Activated T-cell treated with anti-CD3 and anti-CD28 coated beads, Interleukin-2, amount 50 U/mL, for 4 hours (primary cell): ENCODE data around the gene KHK. TPM values are rescaled to one million over a fixed set of nuclear protein-coding genes. Genes with fewer than 3 reads are reported as not detected.
A peak's percentile ranks its signal among the peaks of the same experiment; 100 is the strongest.

Experiments
- ATAC-seq, 2 donors: fragments of 200-7000 bp; cut with Tn5 transposase; one replicate each; pipeline ENCODE4 v1.10.0; 2021
- DNase-seq: peaks from one replicate; pipeline ENCODE4 v3.0.0-alpha.2; 2020
- H3K27me3 Mint-ChIP-seq: one replicate; pipeline ENCODE4 v1.8.0; 2021; ENCODE audit warnings: low read depth, mixed read lengths
- H3K36me3 Mint-ChIP-seq: one replicate; pipeline ENCODE4 v1.8.0; 2022; ENCODE audit warnings: mixed read lengths; ENCODE audit not compliant: insufficient read depth
- H3K4me1 Mint-ChIP-seq: one replicate; pipeline ENCODE4 v1.8.0; 2021; ENCODE audit warnings: low read depth, mixed read lengths
- H3K4me3 Mint-ChIP-seq: one replicate; pipeline ENCODE4 v1.8.0; 2021; ENCODE audit warnings: mild to moderate bottlenecking, moderate library complexity, mixed read lengths
- H3K9me3 Mint-ChIP-seq: one replicate; pipeline ENCODE4 v1.8.0; 2021; ENCODE audit warnings: mixed read lengths
- total RNA-seq, 3 donors: library from RNA; stranded (reverse); gene quantifications; one replicate each; pipeline ENCODE4 v1.2.1, GENCODE V29; 2021

The KHK gene
- total RNA-seq, 3 donors from 2014 or later = 5.2 to 10.7 (median 5.5) TPM

- Mint-ChIP-seq H3K9me3 (no peaks in the 10 kb centered on the region), H3K36me3 (peaks cover 15% of the 10 kb centered on the region), H3K4me1 (peaks cover 21% of the 10 kb centered on the region), H3K27me3 (no peaks in the 10 kb centered on the region), H3K4me3 (no peak overlapping the region)
- no peak for ATAC-seq
- DNase-seq = no peak
Measured at GRCh38 chr2:27130396-27130795, 43.8 kb downstream of the KHK start.

- Mint-ChIP-seq H3K36me3 (peaks cover 15% of the 10 kb centered on the region), H3K27me3 (no peaks in the 10 kb centered on the region), H3K4me1 (peaks cover 21% of the 10 kb centered on the region), H3K4me3 (peak overlapping the region; percentile 42), H3K9me3 (no peaks in the 10 kb centered on the region)
- ATAC-seq (no peak), DNase-seq (no peak)
Measured at GRCh38 chr2:27131429-27131828, 44.9 kb downstream of the KHK start.

GRCh38 chr2:27133195-27133875 is 46.8 kb downstream of the KHK start:
- Mint-ChIP-seq H3K36me3 (peaks cover 15% of the 10 kb centered on the region), H3K4me1 (peaks cover 21% of the 10 kb centered on the region), H3K9me3 (no peaks in the 10 kb centered on the region), H3K27me3 (no peaks in the 10 kb centered on the region), H3K4me3 (peak overlapping the region; percentile 91)
- DNase-seq (no peak), ATAC-seq (peak; percentile 20 to 32)

DNA sequence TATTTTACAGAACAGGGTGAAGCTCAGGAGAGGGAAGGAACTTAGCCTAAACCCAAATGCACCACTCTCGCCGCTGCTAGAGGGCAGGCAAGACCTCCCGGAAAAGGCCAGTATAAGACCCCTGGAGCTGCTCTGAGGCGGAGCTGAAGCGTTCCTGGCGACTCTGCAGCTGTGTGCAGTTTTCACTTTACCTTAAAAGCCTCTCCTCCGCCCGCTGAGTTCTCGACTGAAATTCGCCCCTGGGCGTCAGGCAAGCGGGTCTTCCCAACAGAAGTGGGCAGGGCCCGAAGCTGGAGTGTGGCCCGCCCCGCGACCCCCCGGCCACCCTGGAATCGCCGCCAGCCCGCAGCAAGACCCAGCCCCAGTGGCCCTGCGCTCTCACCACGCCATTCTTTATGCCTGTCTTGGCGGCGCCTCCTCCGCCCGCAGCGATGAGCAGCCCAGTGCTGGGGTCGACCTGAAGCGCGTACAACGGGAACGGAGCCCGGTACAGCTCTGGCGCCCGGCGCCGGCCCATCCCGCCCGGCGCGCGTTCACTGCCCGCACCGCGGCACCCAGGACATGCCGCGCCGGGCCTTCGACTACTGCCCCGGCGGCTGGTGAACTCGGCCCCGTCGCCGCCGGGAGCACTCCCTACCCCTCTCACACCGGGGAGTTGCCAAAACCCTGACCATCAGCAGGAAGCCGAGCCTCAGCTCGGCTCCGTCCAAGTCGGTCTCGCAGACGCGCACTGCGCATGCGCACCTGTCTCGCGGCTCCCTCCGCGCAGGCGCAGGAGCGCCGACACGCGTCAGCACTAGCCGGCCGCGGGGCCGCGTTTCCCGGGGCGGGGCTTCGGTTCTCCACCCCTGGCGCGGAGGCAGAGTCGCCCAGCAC is 47.6 kb downstream of the KHK start, which contains the start of gene PREB:
Gene PREB (minus strand): TSS at position 732 of the 876 bp plus-strand sequence. CDS start 215 bp downstream, at position 517.
- no peaks in the 10 kb centered on the region for H3K27me3 Mint-ChIP-seq
- ATAC-seq = peak; percentile 92 to 95
- H3K9me3 Mint-ChIP-seq = no peaks in the 10 kb centered on the region
- peak within 1 kb of the TSS; percentile 91 for H3K4me3 Mint-ChIP-seq
- H3K4me1 Mint-ChIP-seq = peaks cover 21% of the 10 kb centered on the region
- peaks cover 15% of the 10 kb centered on the region for H3K36me3 Mint-ChIP-seq
- peak; percentile 99 for DNase-seq

DNA sequence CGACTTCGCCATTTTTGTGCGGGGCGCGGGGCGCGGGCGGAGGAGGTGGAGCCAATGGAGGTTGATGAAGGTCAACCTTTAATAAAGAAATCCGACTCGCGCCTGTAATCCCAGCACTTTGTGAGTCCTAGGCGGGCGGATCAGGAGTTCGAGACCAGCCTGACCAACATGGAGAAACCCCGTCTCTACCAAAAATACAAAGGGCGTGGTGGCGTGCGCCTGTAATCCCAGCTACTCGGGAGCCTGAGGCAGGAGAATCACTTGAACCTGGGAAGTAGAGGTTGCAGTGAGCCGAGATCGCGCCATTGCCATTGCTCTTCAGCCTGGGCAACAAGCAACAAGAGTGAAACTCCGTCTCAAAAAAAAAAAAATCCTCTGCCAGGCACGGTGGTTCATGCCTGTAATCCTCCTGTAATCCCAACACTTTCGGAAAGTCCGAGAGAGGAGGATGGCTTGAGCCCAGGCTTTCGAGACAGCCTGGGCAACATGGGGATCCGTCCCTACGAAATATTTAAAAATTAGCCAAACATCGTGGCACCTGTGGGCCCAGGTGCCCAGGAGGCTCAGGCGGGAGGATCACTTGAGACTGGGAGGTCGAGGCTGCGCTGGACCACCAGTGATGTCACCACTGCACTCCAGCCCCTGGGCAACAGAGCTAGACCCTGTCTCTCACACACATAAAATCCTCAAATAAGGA is 48.4 kb downstream of the KHK start:
- Mint-ChIP-seq H3K4me3 (peak overlapping the region; percentile 91), H3K9me3 (no peaks in the 10 kb centered on the region), H3K36me3 (peaks cover 12% of the 10 kb centered on the region), H3K4me1 (peaks cover 21% of the 10 kb centered on the region), H3K27me3 (no peaks in the 10 kb centered on the region)
- ATAC-seq (no peak), DNase-seq (no peak)

DNA sequence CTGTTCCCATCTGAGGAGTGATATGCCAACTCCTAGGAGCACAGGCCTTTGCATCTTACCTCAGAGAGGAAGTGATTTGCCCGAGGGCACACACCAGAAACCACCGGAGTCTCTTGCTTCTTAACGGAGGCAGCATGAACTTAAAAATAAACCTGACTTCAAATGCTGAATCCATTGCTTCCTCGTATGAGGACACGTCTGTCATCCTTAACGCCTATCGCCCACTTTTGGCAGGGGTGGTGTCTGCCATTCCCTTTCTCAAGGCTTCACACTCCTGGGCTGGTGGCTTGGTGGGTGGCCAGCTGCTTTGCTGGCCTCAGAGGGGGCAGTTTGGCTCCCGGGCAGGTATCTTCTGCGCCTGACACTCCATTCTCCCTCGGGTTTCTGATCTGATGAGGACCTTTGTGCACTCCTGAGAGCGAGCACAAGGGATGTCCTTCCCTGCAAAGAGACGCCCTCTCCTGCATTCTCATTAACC is 48.9 kb downstream of the KHK start:
- Mint-ChIP-seq H3K4me1 (peaks cover 21% of the 10 kb centered on the region), H3K36me3 (peaks cover 9% of the 10 kb centered on the region), H3K9me3 (no peaks in the 10 kb centered on the region), H3K27me3 (no peaks in the 10 kb centered on the region), H3K4me3 (peak overlapping the region; percentile 91)
- DNase-seq (no peak), ATAC-seq (no peak)

GRCh38 chr2:27136751-27137150 is 50.2 kb downstream of the KHK start:
- Mint-ChIP-seq H3K27me3 (no peaks in the 10 kb centered on the region), H3K4me1 (peaks cover 18% of the 10 kb centered on the region), H3K4me3 (no peak overlapping the region), H3K36me3 (peaks cover under 1% of the 10 kb centered on the region), H3K9me3 (no peaks in the 10 kb centered on the region)
- ATAC-seq = no peak
- no peak for DNase-seq

- Mint-ChIP-seq H3K4me1 (peaks cover 18% of the 10 kb centered on the region), H3K36me3 (no peaks in the 10 kb centered on the region), H3K9me3 (no peaks in the 10 kb centered on the region), H3K27me3 (no peaks in the 10 kb centered on the region), H3K4me3 (no peak overlapping the region)
- ATAC-seq (no peak), DNase-seq (no peak)
Measured at GRCh38 chr2:27137322-27137935, 50.9 kb downstream of the KHK start.

- H3K4me3 Mint-ChIP-seq = no peak overlapping the region
- ATAC-seq (no peak), DNase-seq (no peak)
Measured at GRCh38 chr2:27138111-27138510, 51.5 kb downstream of the KHK start.

DNA sequence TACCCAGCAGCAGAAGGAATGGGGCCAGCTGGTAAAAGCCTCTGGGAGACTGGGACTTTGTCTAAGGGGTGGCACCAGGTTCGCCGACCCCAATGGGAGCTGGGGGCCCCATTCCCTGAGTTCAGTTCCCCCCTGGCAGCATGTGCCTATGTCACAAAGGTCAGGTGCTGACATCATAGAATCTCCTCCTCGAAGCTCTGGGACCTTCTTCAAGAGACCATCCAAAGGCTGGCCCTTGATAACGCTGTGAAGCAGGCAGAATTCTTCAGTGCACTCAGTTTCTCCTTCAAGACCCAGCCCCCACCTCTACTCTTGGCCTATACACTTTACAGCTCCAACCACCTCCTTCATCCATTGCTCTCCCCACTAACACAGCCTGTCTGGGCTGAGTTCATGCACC is 52.7 kb downstream of the KHK start, which contains the start of gene PRR30:
Gene PRR30 (minus strand): TSS at position 101 of the 400 bp plus-strand sequence. CDS start 1,081 bp downstream, outside the sequence.
- no peak within 1 kb of the TSS for H3K4me3 Mint-ChIP-seq
- H3K27me3 Mint-ChIP-seq = peaks cover 3% of the 10 kb centered on the region
- peaks cover 3% of the 10 kb centered on the region for H3K4me1 Mint-ChIP-seq
- ATAC-seq = no peak
- no peaks in the 10 kb centered on the region for H3K9me3 Mint-ChIP-seq
- DNase-seq = no peak
- H3K36me3 Mint-ChIP-seq = no peaks in the 10 kb centered on the region

More at GRCh38 chr2:27138111-27138510, 51.5 kb downstream of the KHK start:
- Mint-ChIP-seq H3K9me3 (no peaks in the 10 kb centered on the region), H3K36me3 (no peaks in the 10 kb centered on the region), H3K27me3 (no peaks in the 10 kb centered on the region), H3K4me1 (peaks cover 11% of the 10 kb centered on the region)

GRCh38 chr2:27143285-27143684 is 56.7 kb downstream of the KHK start:
- Mint-ChIP-seq H3K4me3 (no peak overlapping the region), H3K9me3 (no peaks in the 10 kb centered on the region), H3K27me3 (peaks cover 9% of the 10 kb centered on the region), H3K36me3 (no peaks in the 10 kb centered on the region), H3K4me1 (no peaks in the 10 kb centered on the region)
- ATAC-seq = no peak
- DNase-seq = no peak

DNA sequence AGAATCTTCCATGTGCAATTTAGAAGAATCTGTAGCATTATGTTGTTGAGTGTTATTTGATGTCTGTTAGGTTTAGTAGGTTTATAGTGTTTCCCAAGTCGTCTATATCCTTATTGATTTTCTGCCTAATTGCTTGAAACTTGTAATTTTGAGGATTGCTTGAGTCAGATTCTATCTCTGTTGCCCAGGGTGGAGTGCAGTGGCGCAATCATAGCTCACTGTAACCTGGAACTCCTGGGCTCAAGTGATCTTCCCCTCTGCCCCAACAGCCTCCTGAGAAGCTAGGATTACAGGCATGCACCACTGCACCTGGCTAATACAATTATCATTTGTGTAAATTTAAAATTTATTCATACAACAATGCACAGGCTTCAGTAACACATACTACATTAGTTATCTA is 59.1 kb downstream of the KHK start:
- Mint-ChIP-seq H3K4me3 (no peak overlapping the region), H3K9me3 (no peaks in the 10 kb centered on the region), H3K4me1 (no peaks in the 10 kb centered on the region), H3K27me3 (peaks cover 13% of the 10 kb centered on the region), H3K36me3 (no peaks in the 10 kb centered on the region)
- DNase-seq (no peak), ATAC-seq (no peak)

- Mint-ChIP-seq H3K4me1 (no peaks in the 10 kb centered on the region), H3K4me3 (no peak overlapping the region), H3K27me3 (peaks cover 13% of the 10 kb centered on the region), H3K9me3 (no peaks in the 10 kb centered on the region), H3K36me3 (no peaks in the 10 kb centered on the region)
- DNase-seq (no peak), ATAC-seq (no peak)
Measured at GRCh38 chr2:27147935-27148334, 61.4 kb downstream of the KHK start.
